ENCODE results near the gene TEX9.
"Not testable (repeated sequence)": the region's sequence is repeated elsewhere in the genome, so short reads cannot be mapped to it uniquely, and the experiment has no call there.

TEX9 gene

DNA sequence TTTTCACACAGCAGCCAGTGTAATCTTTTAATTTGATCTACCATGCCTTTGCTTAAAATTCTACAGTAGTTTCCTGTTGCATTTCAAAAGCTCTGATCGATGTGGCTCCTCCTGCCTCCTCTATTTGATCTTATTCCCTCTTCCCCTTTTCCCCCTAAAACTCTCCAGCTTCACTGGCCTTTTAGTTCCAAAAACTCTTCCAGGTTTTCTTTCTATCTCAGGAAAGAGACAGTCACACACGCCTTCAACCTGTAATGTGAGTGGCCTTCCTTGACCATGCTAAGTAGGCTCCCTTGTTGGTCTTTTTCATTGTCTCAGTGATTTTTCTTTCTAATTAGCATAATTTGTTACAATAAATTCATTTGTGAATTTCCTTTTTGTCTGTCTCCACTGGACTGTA lies 985 bp downstream of the TEX9 start:
- H3K27me3 ChIP-seq (ENCODE audit: control insufficient read depth in 1 of 2, insufficient read depth in 2 of 2, low read length in 2 of 2) = no peaks in the 10 kb centered on the region
- no peaks in the 10 kb centered on the region for H3K9me3 ChIP-seq (ENCODE audit: low read length)
- no peak overlapping the region for H3K27ac ChIP-seq (ENCODE audit: low read depth, low read length)
- no peaks in the 10 kb centered on the region for H3K36me3 ChIP-seq (ENCODE audit: insufficient read depth, low read length)
- H3K4me3 ChIP-seq (ENCODE audit: low read depth in 1 of 2, low read length in 2 of 2) = peak overlapping the region in 1 of 2 donors; percentile 80
- peaks cover 8% of the 10 kb centered on the region for H3K4me1 ChIP-seq (ENCODE audit: insufficient read depth, low read length)
- no peak overlapping the region for H3K9ac ChIP-seq (ENCODE audit: low read length)

- Histone ChIP-seq H3K4me1 (ENCODE audit: insufficient read depth, low read length) (peaks cover 8% of the 10 kb centered on the region), H3K4me3 (ENCODE audit: low read depth in 1 of 2, low read length in 2 of 2) (no peak overlapping the region), H3K9me3 (ENCODE audit: low read length) (no peaks in the 10 kb centered on the region), H3K27me3 (ENCODE audit: control insufficient read depth in 1 of 2, insufficient read depth in 2 of 2, low read length in 2 of 2) (no peaks in the 10 kb centered on the region), H3K9ac (ENCODE audit: low read length) (no peak overlapping the region), H3K36me3 (ENCODE audit: insufficient read depth, low read length) (no peaks in the 10 kb centered on the region), H3K27ac (ENCODE audit: low read depth, low read length) (no peak overlapping the region)
Observed at GRCh38 chr15:56367156-56367555, 1.9 kb downstream of the TEX9 start.

- Histone ChIP-seq H3K9me3 (ENCODE audit: low read length) (no peaks in the 10 kb centered on the region), H3K4me3 (ENCODE audit: low read depth in 1 of 2, low read length in 2 of 2) (no peak overlapping the region), H3K27ac (ENCODE audit: low read depth, low read length) (no peak overlapping the region), H3K9ac (ENCODE audit: low read length) (no peak overlapping the region), H3K27me3 (ENCODE audit: control insufficient read depth in 1 of 2, insufficient read depth in 2 of 2, low read length in 2 of 2) (no peaks in the 10 kb centered on the region), H3K36me3 (ENCODE audit: insufficient read depth, low read length) (no peaks in the 10 kb centered on the region), H3K4me1 (ENCODE audit: insufficient read depth, low read length) (peaks cover 8% of the 10 kb centered on the region)
Observed at GRCh38 chr15:56369234-56369633, 4.0 kb downstream of the TEX9 start.

GRCh38 chr15:56371495-56372147 lies 6.4 kb downstream of the TEX9 start:
- no peak overlapping the region for H3K27ac ChIP-seq (ENCODE audit: low read depth, low read length)

GRCh38 chr15:56374693-56375092 lies 9.5 kb downstream of the TEX9 start:
- H3K36me3 ChIP-seq (ENCODE audit: insufficient read depth, low read length); H3K9me3 ChIP-seq (ENCODE audit: low read length); H3K4me1 ChIP-seq (ENCODE audit: insufficient read depth, low read length); H3K27me3 ChIP-seq (ENCODE audit: control insufficient read depth in 1 of 2, insufficient read depth in 2 of 2, low read length in 2 of 2); H3K4me3 ChIP-seq (ENCODE audit: low read depth in 1 of 2, low read length in 2 of 2); H3K9ac ChIP-seq (ENCODE audit: low read length); H3K27ac ChIP-seq (ENCODE audit: low read depth, low read length): not testable (repeated sequence)

More at GRCh38 chr15:56371495-56372147, 6.4 kb downstream of the TEX9 start:
- H3K27me3 ChIP-seq (ENCODE audit: control insufficient read depth in 1 of 2, insufficient read depth in 2 of 2, low read length in 2 of 2) = no peaks in the 10 kb centered on the region
- no peaks in the 10 kb centered on the region for H3K36me3 ChIP-seq (ENCODE audit: insufficient read depth, low read length)
- H3K4me1 ChIP-seq (ENCODE audit: insufficient read depth, low read length) = peaks cover under 1% of the 10 kb centered on the region
- no peaks in the 10 kb centered on the region for H3K9me3 ChIP-seq (ENCODE audit: low read length)
- no peak overlapping the region for H3K4me3 ChIP-seq (ENCODE audit: low read depth in 1 of 2, low read length in 2 of 2)
- H3K9ac ChIP-seq (ENCODE audit: low read length) = no peak overlapping the region

DNA sequence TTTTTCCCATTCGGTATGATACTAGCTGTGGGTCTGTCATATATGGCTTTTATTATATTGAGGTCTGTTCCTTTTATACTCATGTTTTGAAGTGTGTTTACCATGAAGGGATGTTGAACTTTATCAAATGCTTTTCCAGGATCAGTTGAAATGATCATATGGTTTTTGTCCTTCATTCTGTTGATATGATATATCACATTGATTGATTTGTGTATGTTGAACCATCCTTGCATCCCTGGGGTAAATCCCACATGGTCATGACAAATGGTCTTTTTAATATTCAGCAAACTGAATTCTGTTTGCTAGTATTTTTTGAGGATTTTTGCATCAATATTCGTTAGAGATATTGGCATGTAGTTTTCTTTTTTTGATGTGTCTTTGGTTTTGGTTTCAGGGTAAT lies 12.6 kb downstream of the TEX9 start:
- H3K4me3 ChIP-seq (ENCODE audit: low read depth in 1 of 2, low read length in 2 of 2); H3K36me3 ChIP-seq (ENCODE audit: insufficient read depth, low read length); H3K27ac ChIP-seq (ENCODE audit: low read depth, low read length); H3K9ac ChIP-seq (ENCODE audit: low read length); H3K27me3 ChIP-seq (ENCODE audit: control insufficient read depth in 1 of 2, insufficient read depth in 2 of 2, low read length in 2 of 2); H3K4me1 ChIP-seq (ENCODE audit: insufficient read depth, low read length); H3K9me3 ChIP-seq (ENCODE audit: low read length): not testable (repeated sequence)

- H3K36me3 ChIP-seq (ENCODE audit: insufficient read depth, low read length) = no peaks in the 10 kb centered on the region
- no peak overlapping the region for H3K4me3 ChIP-seq (ENCODE audit: low read depth in 1 of 2, low read length in 2 of 2)
- no peak overlapping the region for H3K27ac ChIP-seq (ENCODE audit: low read depth, low read length)
- H3K27me3 ChIP-seq (ENCODE audit: control insufficient read depth in 1 of 2, insufficient read depth in 2 of 2, low read length in 2 of 2) = no peaks in the 10 kb centered on the region
- no peaks in the 10 kb centered on the region for H3K9me3 ChIP-seq (ENCODE audit: low read length)
- H3K4me1 ChIP-seq (ENCODE audit: insufficient read depth, low read length) = no peaks in the 10 kb centered on the region
- H3K9ac ChIP-seq (ENCODE audit: low read length) = no peak overlapping the region
Observed at GRCh38 chr15:56383010-56383409, 17.8 kb downstream of the TEX9 start.

- Histone ChIP-seq H3K27me3 (ENCODE audit: control insufficient read depth in 1 of 2, insufficient read depth in 2 of 2, low read length in 2 of 2) (no peaks in the 10 kb centered on the region), H3K27ac (ENCODE audit: low read depth, low read length) (no peak overlapping the region), H3K4me1 (ENCODE audit: insufficient read depth, low read length) (no peaks in the 10 kb centered on the region), H3K4me3 (ENCODE audit: low read depth in 1 of 2, low read length in 2 of 2) (no peak overlapping the region), H3K9ac (ENCODE audit: low read length) (no peak overlapping the region), H3K9me3 (ENCODE audit: low read length) (no peaks in the 10 kb centered on the region), H3K36me3 (ENCODE audit: insufficient read depth, low read length) (no peaks in the 10 kb centered on the region)
Observed at GRCh38 chr15:56385908-56386307, 20.7 kb downstream of the TEX9 start.

GRCh38 chr15:56390739-56391267 lies 25.6 kb downstream of the TEX9 start:
- no peaks in the 10 kb centered on the region for H3K4me1 ChIP-seq (ENCODE audit: insufficient read depth, low read length)
- H3K9ac ChIP-seq (ENCODE audit: low read length) = no peak overlapping the region
- H3K9me3 ChIP-seq (ENCODE audit: low read length) = no peaks in the 10 kb centered on the region
- no peak overlapping the region for H3K27ac ChIP-seq (ENCODE audit: low read depth, low read length)
- H3K27me3 ChIP-seq (ENCODE audit: control insufficient read depth in 1 of 2, insufficient read depth in 2 of 2, low read length in 2 of 2) = no peaks in the 10 kb centered on the region
- no peak overlapping the region for H3K4me3 ChIP-seq (ENCODE audit: low read depth in 1 of 2, low read length in 2 of 2)
- H3K36me3 ChIP-seq (ENCODE audit: insufficient read depth, low read length) = no peaks in the 10 kb centered on the region

GRCh38 chr15:56393277-56393676 lies 28.1 kb downstream of the TEX9 start:
- H3K9ac ChIP-seq (ENCODE audit: low read length) = no peak overlapping the region
- H3K9me3 ChIP-seq (ENCODE audit: low read length) = no peaks in the 10 kb centered on the region
- H3K36me3 ChIP-seq (ENCODE audit: insufficient read depth, low read length) = no peaks in the 10 kb centered on the region
- H3K27ac ChIP-seq (ENCODE audit: low read depth, low read length) = no peak overlapping the region
- no peak overlapping the region for H3K4me3 ChIP-seq (ENCODE audit: low read depth in 1 of 2, low read length in 2 of 2)
- no peaks in the 10 kb centered on the region for H3K4me1 ChIP-seq (ENCODE audit: insufficient read depth, low read length)
- no peaks in the 10 kb centered on the region for H3K27me3 ChIP-seq (ENCODE audit: control insufficient read depth in 1 of 2, insufficient read depth in 2 of 2, low read length in 2 of 2)

DNA sequence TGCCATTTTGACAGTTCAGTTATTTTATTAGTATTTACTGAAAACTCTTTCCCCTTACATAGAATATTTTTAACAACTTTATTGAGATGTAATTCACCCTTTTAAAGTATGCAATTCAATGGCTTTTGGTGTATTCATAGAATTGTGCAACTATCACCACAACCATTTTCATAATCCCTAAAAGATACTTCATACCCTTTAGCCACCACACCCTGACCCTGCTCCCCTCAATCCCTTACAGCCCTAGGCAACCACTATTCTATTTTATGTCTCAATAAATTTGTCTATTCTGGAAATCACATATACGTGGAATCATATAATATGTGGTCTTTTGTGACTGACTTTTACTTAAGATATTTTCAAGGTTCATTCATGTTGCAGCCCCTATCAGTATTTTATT lies 29.7 kb downstream of the TEX9 start:
- Histone ChIP-seq H3K4me1 (ENCODE audit: insufficient read depth, low read length) (no peaks in the 10 kb centered on the region), H3K36me3 (ENCODE audit: insufficient read depth, low read length) (no peaks in the 10 kb centered on the region), H3K27me3 (ENCODE audit: control insufficient read depth in 1 of 2, insufficient read depth in 2 of 2, low read length in 2 of 2) (no peaks in the 10 kb centered on the region)

DNA sequence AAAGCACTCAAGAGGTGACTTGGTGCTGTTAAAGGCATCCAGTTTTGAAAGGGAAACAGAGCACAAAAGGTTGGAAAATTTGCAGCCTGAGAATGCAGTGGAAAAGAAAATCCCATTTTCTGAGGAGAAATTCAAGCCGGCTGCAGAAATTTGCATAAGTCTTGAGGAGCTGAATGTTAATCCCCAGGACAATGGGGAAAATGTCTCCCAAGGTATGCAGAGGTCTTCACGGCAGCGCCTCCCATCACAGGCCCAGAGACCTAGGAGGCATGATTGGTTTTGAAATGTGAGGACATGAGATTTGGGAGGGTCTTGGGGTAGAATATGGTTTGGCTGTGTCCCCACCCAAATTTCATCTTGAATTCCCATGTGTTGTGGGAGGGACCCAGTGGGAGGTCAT lies 32.1 kb downstream of the TEX9 start:
- not testable (repeated sequence) for H3K27me3 ChIP-seq (ENCODE audit: control insufficient read depth in 1 of 2, insufficient read depth in 2 of 2, low read length in 2 of 2); H3K9me3 ChIP-seq (ENCODE audit: low read length); H3K9ac ChIP-seq (ENCODE audit: low read length); H3K27ac ChIP-seq (ENCODE audit: low read depth, low read length); H3K4me3 ChIP-seq (ENCODE audit: low read depth in 1 of 2, low read length in 2 of 2); H3K36me3 ChIP-seq (ENCODE audit: insufficient read depth, low read length); H3K4me1 ChIP-seq (ENCODE audit: insufficient read depth, low read length)

More for the DNA sequence above, 29.7 kb downstream of the TEX9 start:
- H3K4me3 ChIP-seq (ENCODE audit: low read depth in 1 of 2, low read length in 2 of 2) = no peak overlapping the region
- no peak overlapping the region for H3K27ac ChIP-seq (ENCODE audit: low read depth, low read length)
- no peak overlapping the region for H3K9ac ChIP-seq (ENCODE audit: low read length)
- no peaks in the 10 kb centered on the region for H3K9me3 ChIP-seq (ENCODE audit: low read length)

Data from muscle layer of colon (tissue), 2 donors.